ENCODE measurements around the gene MERTK.

Gene MERTK

GRCh38 chr2:112007493-112007892, 109.1 kb downstream of the MERTK start:
- no peak overlapping the region for H3K27ac ChIP-seq
- TF ChIP-seq ZFX (IDR thresholded peaks at IDR 0.05), result no peak
- TF ChIP-seq CTCF (conservative IDR thresholded peaks at IDR 0.05), result no peak

GRCh38 chr2:112008910-112009485, 110.6 kb downstream of the MERTK start:
- H3K27ac ChIP-seq, result no peak overlapping the region
- TF ChIP-seq CTCF (conservative IDR thresholded peaks at IDR 0.05), result no peak
- no peak for TF ChIP-seq ZFX (IDR thresholded peaks at IDR 0.05)

- H3K27ac ChIP-seq, result no peak overlapping the region
- TF ChIP-seq ZFX (IDR thresholded peaks at IDR 0.05) (no peak), CTCF (conservative IDR thresholded peaks at IDR 0.05) (no peak)
Observed at GRCh38 chr2:112010751-112011150, 112.3 kb downstream of the MERTK start.

GRCh38 chr2:112012556-112012955, 114.1 kb downstream of the MERTK start:
- TF ChIP-seq ZFX (IDR thresholded peaks at IDR 0.05) (no peak), CTCF (conservative IDR thresholded peaks at IDR 0.05) (no peak)
- no peak overlapping the region for H3K27ac ChIP-seq

GRCh38 chr2:112018846-112019245, 120.4 kb downstream of the MERTK start:
- H3K27ac ChIP-seq, result no peak overlapping the region
- TF ChIP-seq CTCF (conservative IDR thresholded peaks at IDR 0.05), result no peak
- no peak for TF ChIP-seq ZFX (IDR thresholded peaks at IDR 0.05)

- no peak overlapping the region for H3K27ac ChIP-seq
- TF ChIP-seq CTCF (conservative IDR thresholded peaks at IDR 0.05) (no peak), ZFX (IDR thresholded peaks at IDR 0.05) (no peak)
Observed at GRCh38 chr2:112019569-112019982, 121.2 kb downstream of the MERTK start.

- H3K27ac ChIP-seq, result no peak overlapping the region
- TF ChIP-seq ZFX (IDR thresholded peaks at IDR 0.05) (no peak), CTCF (conservative IDR thresholded peaks at IDR 0.05) (no peak)
Observed at GRCh38 chr2:112020561-112020960, 122.2 kb downstream of the MERTK start.

Measured in C4-2B (cell line).